GM21737 (cell line): ENCODE data around the gene CIAO3.

Experiments
- ATAC-seq: cut with Tn5 transposase; IDR thresholded peaks from one replicate; pipeline ENCODE4 v1.9.1; 2021; ENCODE audit warnings: mild to moderate bottlenecking, moderate library complexity; ENCODE audit not compliant: unreplicated experiment

The CIAO3 gene

DNA sequence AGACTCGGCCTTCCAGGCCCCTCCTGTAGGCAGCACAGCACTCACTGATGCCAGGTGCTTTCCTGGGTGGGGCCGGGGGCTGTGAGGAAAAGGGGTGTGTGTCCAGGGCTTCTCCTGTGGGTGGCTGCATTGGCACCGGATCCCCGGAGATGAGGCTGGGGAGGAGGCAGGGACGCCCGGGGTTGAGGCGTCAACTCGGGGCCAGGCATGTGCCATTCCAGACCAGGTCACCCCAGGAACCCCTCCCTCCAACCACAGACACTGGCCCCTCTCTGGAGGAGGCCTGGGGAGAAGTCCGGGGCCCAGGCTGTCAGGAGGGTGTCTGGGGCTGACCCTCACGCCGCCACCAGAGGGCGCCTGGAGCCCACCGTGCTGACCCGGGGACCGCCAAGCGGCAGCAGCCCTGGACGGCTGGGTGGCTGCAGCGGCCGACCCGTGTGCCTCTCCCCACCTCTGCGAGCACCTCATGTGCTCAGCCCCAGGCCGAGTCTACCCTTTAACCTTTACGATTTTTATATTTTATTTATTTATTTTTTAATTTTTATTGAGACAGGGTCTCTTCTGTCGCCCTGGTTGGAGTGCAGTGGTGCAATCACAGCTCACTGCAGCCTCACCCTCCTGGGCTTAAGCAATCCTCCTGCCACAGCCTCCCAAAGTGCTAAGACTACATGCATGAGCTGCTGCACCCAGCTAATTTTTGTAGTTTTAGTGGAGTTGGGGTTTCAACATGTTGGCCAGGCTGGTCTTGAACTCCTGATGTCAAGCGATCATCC, 29.1 kb downstream of the CIAO3 start:
- no peak for ATAC-seq

DNA sequence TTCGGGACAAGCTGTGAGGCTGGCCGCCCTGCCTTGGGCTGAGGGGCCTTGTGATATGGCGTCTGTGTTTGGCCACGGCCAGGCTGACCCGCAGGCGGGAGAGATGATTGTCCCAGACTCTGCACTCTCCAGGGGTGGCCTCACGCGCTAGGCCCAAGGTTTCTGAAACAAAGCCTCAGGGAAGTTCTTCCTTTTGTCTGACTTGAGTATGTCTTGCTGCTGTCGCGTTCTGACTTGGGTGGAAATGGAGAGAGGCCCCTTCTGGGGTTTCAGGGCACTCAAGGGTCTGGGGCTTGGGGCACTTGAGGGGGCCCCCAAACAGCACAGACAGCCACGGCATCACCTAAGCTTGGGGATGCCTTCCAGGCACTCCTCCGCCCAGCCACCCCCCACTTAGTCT, 29.7 kb downstream of the CIAO3 start:
- ATAC-seq, result no peak

DNA sequence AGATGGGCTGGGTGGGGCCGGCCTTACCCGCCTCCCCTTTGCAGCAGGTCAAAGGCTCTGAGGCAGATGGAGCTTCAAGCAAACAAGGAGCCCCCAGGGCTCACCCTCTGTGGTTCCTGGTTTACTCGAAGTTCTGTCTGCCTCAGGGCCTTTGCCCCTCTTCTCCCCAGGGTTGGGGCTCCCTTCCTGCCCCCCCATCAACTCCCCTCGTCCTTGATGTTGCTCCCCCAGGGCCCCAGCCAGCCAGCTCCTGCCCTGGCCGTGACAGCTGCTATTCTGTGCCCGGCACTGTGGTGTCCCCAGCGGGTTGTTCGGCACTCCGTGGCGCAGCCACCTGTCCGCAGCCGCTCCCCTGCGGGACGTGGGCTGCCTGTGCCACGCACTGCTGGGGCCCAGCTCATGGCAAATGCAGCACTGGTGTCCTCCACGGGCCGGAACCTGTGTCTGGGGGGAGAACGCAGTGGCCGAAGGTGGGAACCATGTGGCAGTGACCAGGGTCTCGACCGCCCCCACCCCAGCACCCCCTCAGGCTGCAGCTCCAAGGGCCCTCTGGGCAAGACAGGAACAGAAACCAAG, 30.2 kb downstream of the CIAO3 start:
- ATAC-seq, result no peak

DNA sequence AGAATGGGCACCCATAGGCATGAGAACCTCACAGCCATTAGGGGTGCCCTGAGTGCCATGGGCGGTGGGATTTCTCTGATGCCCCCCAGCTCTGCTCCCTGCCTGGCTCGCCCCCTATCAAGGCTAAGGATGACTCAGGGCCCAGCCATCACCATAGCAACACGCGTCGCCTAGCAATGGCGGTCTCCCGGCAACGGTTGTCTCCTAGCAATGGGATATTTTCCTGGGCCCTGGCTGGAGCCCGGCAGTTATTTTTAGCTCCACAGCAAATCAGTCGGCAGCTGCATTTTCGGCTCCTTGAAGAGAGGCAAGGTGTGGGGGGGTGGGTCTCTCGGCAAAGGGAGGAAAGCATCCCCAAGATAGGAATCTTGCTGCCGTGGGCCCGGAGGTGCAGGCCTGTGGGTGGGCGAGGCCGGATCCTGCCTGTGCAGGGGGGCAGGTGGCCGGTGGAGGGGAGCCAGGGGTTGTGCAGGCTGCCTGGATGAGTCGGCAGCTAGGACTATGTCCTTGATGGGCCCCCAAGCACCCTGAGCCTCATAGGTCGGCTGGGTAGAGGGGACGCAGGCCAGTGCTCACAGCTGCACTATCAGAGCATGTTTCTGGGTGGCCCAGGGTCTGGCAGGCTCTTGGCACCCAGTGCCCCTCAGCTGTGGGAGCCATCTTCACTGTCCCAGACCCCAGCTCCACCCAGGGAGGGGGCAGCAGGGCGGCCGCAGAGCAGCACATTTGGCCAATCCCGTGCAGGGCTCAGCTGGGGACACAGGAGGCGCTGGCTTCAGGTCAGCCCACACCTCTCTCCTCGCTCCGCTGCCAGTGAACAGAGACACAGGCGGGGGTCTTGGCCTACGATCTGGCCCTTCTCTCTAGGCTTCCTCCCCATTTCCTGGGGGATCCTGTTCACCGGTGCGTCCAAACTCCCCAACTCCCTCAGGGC, 31.0 kb downstream of the CIAO3 start:
- no peak for ATAC-seq

- no peak for ATAC-seq
Measured at GRCh38 chr16:708959-709358, 31.8 kb downstream of the CIAO3 start.

GRCh38 chr16:708019-708418, 32.8 kb downstream of the CIAO3 start:
- no peak for ATAC-seq

DNA sequence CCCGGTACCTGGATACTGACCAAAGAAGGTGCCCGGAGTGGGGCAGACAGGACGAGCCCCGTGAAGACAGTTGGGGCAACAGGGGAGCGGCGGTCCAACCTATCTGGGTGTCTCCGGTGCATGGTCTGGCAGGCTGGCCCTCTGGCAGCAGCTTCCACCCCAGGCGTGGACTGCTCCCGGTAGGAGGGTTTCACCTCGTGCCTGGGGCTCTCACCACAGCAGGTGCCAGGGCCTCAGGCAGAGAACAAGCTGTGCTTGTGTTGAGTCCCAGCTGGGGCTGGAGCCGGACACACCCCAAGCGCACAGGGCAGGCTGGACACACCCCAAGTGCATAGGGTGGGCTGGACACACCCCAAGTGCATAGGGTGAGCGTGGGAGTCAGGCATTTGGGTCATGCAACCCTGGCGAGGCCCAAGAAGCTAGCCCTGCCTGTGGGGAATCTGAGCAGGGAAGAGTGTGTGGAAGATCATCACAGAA, 33.7 kb downstream of the CIAO3 start:
- ATAC-seq, result no peak

DNA sequence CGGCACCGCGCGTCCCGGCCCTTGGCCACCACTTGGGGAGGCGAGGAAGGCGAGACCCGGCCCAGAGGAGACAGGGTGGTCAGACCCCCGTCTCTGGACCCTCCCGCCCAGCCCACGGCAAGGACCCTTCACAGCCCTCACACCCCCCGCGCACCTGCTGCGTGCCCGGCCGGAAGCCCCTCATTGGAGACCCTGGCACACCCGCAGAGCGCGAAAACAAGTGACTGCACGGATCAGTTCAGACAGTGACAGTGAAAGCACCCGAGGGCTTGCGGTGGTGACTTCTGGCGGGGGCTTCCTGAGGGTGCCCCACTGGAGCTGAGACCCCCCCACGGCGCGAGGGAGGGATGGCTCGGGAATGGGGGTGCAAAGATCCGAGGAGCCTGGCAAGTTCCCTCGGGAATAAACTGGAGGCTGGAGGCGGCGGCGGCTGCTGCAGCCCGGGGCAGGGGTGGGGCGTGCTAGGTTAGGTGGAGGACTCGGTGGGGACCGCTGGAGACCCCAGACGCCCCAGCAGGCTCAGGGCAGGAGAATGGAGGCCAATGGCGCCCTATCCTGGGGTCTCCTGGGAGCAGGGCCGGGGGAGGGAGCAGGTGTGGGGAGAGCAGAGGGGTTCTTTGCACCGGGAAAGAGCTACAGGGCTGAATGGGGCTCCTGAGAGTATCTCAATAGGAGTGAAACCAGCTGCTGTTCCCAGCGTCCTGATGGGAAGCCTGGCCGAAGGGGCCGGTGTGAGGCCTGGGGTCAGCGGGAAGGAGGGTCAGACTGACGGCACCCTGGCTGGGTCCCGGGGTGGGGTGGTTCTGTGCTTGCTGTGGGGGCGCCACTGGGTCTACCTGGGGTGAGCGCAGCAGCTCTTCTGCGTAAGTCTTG, 34.4 kb downstream of the CIAO3 start:
- ATAC-seq, result no peak

DNA sequence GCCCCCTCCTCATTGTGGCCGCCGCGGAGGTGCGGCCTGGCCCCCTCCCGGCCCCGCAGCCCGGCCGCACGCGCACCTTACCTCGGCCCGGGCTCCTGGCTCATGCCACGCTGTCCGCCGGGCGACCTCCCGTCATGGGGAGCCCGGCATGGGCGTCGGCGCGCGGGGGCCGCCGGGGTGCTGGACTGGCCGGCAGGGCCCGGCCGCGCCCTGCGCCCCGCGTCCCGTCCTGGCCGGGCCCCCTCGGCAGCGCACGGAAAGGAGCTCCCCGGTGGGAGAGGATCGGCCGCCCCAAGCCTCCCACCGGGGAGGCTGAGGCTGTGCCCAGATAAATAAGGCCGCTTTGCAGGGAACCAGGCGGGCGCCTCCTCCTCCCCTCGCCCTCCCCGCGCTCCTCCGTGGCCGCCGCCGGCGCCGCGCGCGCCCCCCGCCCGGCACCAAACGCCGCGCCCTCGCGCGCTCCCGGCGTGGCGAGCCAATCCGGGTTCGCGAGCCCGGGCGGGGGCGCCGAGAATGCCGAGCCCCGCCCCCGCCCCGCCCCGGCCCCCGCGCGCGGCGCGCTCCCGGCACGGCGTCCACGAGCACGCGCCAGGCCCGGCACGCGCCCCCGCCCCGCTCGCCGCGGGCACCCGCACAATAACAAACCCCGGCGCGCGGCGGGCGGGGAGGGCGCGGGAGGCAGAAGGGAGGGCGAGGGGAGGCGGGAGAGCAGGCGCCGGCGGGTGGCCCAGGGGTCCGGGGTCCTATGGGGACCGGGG, 35.2 kb downstream of the CIAO3 start, which contains the start of gene FBXL16:
FBXL16 (minus strand) TSS at position 371 of the 758 bp plus-strand sequence. CDS start 8,396 bp downstream, outside the sequence.
- no peak for ATAC-seq

GRCh38 chr16:704552-705380, 36.0 kb downstream of the CIAO3 start:
- no peak for ATAC-seq

GRCh38 chr16:704047-704446, 36.8 kb downstream of the CIAO3 start:
- no peak for ATAC-seq

GRCh38 chr16:703406-703805, 37.4 kb downstream of the CIAO3 start:
- ATAC-seq, result no peak

DNA sequence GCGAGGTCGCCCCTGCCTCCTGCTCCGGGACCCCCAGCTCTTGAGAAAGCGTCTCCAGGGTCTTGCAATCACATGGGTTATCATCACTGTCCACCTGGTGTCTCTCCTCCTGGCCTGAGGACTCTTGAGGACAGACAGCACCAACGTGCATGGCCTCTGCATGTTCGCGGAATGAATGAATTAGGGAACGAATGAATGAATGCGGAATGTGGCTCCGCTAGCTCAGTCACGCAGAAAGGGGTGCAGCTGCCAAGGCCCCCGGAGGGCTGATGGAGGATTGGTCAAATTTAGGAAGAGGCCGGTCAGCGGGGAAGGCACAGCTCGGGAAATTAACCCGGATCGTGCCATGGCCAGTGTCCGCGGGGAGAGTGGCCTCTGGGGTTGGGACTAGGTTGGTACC, 38.5 kb downstream of the CIAO3 start:
- ATAC-seq, result no peak

DNA sequence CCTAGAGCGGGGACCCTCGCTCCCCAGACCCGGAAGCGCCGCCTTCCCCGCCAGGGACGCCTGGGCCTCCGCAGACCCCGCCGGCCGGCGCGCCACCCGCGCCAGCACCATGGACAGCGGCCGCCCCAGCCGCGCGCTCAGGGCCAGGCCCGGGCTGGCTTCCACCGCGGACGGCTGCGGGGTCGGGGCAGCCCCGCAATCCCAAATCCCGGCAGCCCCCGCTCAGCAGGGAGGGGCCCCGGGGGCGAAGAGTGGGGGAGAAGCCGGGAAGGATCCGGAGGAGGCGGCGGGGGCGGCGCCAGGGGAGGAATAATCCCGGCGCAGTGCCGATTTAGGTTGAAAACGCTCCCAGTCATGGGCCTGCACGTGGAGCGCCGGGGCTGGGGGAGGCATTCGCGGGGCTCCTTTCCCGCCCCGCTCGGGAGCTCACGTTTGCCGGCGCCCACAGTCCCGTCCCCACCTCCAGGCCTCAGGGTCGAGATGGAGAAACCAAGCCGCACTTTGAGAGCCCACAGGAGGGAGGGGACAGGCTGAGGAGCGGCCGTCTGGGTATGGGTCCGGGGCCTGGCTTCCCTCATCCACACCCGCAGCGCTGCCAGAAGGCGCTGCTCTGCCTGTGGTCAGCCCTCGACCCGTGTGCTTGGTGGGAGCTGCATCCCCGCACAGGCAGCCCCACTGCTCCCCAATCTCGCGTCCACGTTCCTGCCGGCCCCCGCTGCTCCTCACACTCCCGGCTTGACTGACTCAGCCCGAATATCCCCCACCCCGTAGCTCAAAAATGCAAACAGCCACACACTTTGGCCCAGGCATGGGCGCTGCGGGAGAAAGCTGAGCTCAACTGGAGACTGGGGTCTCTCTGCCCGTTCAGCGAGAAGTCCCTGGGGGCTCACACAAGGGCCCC, 39.9 kb downstream of the CIAO3 start:
- ATAC-seq, result no peak

- no peak for ATAC-seq
Measured at GRCh38 chr16:698911-699671, 41.7 kb downstream of the CIAO3 start.

- no peak for ATAC-seq
Measured at GRCh38 chr16:695355-696089, 45.3 kb downstream of the CIAO3 start.
